ENCODE measurements around the gene CPTP. TPM values are rescaled to one million over a fixed set of nuclear protein-coding genes. Genes with fewer than 3 reads are reported as not detected.
A peak's percentile ranks its signal among the peaks of the same experiment; 100 is the strongest.

Gene CPTP
- total RNA-seq, 1 experiment from 2014 or later = 16.8 TPM

DNA sequence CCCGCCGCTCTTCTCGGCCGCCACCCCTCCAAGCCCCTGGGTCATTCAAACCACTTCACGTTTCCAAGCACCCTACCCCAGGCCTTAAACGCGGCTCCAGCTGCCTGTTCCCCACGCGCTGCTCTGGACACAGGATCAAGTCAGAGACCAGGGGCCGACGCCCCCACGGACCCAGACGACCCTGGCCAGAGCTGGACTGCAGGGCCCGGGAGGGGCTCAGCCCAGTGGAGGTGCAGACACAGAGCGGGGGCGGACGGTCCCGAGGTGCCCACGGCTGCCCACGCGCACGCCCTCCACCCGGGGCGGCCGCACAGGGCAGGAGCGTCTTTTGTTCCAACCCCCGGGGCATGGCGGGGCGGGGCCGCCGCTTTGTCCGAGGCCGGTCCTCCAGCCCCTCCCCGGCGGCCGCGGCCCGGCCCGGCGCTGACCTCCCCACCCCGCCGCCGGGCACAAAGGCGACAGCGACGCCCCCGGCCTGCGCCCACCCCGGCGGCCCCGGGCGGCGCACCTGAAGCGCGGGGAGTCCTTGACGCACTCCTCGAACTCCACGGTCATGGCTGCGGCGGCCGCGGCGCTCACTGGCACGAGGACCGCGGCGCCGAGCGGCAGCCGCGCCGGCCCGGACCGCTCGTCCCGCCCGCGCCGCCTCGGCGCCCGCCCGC, 17.2 kb upstream of the CPTP start:
- H3K4me3 Mint-ChIP-seq (ENCODE audit: unreplicated experiment) = peak overlapping the region; percentile 81
- Histone ChIP-seq H3K4me1 (peaks cover 36% of the 10 kb centered on the region), H3K36me3 (ENCODE audit: control insufficient read depth, insufficient read depth, low read length) (no peaks in the 10 kb centered on the region), H3K4me3 (ENCODE audit: low read depth, low read length) (peak overlapping the region; percentile 87), H3K27me3 (replicated peaks; ENCODE audit: control insufficient read depth, insufficient read depth, low read length) (no peaks in the 10 kb centered on the region), H3K9me3 (no peaks in the 10 kb centered on the region)
- POLR2A ChIA-PET = interaction anchor here (1.0 kb wide), 1 partner anchor 34 kb away, joined by 6 read pairs; the partner anchor contains the start of gene UBE2J2
- no peaks in the 10 kb centered on the region for H3K9me3 Mint-ChIP-seq (ENCODE audit: unreplicated experiment)
- no peaks in the 10 kb centered on the region for H3K27me3 Mint-ChIP-seq (ENCODE audit: insufficient read depth, unreplicated experiment)
- peak in 1 of 2 experiments; percentile 72 for DNase-seq
- BruUV-seq (replicated peaks) = no TSS peak
- CTCF ChIA-PET = no interaction called here
- no peak overlapping the region for H3K27ac Mint-ChIP-seq (ENCODE audit: unreplicated experiment)
- intact Hi-C loops (cut with micrococcal nuclease; ENCODE audit: unreplicated experiment) = no loop called here
- TF ChIP-seq, protein P1, sequence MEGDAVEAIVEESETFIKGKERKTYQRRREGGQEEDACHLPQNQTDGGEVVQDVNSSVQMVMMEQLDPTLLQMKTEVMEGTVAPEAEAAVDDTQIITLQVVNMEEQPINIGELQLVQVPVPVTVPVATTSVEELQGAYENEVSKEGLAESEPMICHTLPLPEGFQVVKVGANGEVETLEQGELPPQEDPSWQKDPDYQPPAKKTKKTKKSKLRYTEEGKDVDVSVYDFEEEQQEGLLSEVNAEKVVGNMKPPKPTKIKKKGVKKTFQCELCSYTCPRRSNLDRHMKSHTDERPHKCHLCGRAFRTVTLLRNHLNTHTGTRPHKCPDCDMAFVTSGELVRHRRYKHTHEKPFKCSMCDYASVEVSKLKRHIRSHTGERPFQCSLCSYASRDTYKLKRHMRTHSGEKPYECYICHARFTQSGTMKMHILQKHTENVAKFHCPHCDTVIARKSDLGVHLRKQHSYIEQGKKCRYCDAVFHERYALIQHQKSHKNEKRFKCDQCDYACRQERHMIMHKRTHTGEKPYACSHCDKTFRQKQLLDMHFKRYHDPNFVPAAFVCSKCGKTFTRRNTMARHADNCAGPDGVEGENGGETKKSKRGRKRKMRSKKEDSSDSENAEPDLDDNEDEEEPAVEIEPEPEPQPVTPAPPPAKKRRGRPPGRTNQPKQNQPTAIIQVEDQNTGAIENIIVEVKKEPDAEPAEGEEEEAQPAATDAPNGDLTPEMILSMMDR (IDR thresholded peaks at IDR 0.05; ENCODE audit: insufficient read depth in 1 of 2, low read depth in 1 of 2, low read length in 1 of 2, severe bottlenecking in 1 of 2, unreplicated experiment in 1 of 2) = no peak
- no peaks in the 10 kb centered on the region for H3K4me1 Mint-ChIP-seq (ENCODE audit: low read depth, unreplicated experiment)
- H3K36me3 Mint-ChIP-seq (ENCODE audit: insufficient read depth, unreplicated experiment) = peaks cover 17% of the 10 kb centered on the region

DNA sequence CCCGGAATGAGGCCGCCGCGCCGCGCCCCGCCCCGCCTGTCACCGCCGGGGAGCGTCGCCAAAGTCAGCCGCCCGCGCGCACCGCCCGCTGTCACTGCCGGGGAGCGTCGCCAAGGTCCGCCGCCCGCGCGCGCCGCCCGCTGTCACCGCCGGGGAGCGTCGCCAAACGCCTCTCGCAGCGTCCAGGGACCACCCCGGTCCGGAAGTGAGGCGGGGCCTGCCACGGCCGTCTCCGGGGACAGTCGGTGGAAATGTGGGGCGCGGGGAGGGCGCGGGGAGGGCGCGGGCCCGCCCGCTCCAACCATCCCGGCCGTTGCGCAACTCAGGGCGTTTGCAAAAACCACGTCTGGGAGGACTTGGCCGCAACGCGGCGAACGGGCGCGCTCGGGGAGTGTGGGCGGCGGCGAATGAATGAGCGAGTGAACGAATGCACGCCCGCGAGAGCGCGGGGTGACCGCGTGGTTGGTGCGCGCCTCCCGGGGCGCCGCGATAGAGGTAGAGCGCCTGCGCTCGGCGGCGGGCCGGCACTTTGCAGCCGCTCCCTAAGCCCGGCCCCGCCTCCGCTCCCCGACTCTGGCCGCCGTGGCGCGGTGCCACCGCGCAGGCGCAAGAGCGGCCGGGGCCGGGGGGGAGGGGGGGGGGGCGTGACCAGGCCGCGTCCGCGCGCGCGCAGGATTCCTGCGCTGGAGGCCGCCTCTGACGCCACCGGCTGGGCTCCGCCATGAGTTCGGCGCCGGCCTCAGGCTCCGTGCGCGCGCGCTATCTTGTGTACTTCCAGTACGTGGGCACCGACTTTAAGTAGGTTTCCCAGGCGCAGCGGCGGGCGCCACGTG, 16.5 kb upstream of the CPTP start, which contains the start of the genes ACAP3 and PUSL1:
Gene ACAP3 (minus strand): TSS at position 8 of the 833 bp plus-strand sequence. CDS start 115 bp downstream, outside the sequence.
Gene PUSL1 (plus strand): TSS at position 675 of the 833 bp plus-strand sequence. CDS start 47 bp downstream, at position 722.
- BruUV-seq (replicated peaks) = no TSS peak
- peak within 1 kb of the TSS; percentile 42 for H3K27ac Mint-ChIP-seq (ENCODE audit: unreplicated experiment)
- no peaks in the 10 kb centered on the region for H3K4me1 Mint-ChIP-seq (ENCODE audit: low read depth, unreplicated experiment)
- no peaks in the 10 kb centered on the region for H3K36me3 ChIP-seq (ENCODE audit: control insufficient read depth, insufficient read depth, low read length)
- ChIA-PET POLR2A (no interaction called here), CTCF (no interaction called here)
- H3K4me3 ChIP-seq (ENCODE audit: low read depth, low read length) = peak within 1 kb of the TSS; percentile 89
- H3K4me3 Mint-ChIP-seq (ENCODE audit: unreplicated experiment) = peak within 1 kb of the TSS; percentile 81
- H3K9me3 ChIP-seq = no peaks in the 10 kb centered on the region
- H3K36me3 Mint-ChIP-seq (ENCODE audit: insufficient read depth, unreplicated experiment) = peaks cover 25% of the 10 kb centered on the region
- intact Hi-C loops (cut with micrococcal nuclease; ENCODE audit: unreplicated experiment) = no loop called here
- H3K9me3 Mint-ChIP-seq (ENCODE audit: unreplicated experiment) = no peaks in the 10 kb centered on the region
- H3K4me1 ChIP-seq = peaks cover 36% of the 10 kb centered on the region
- TF ChIP-seq, protein P1 (IDR thresholded peaks at IDR 0.05; ENCODE audit: insufficient read depth in 1 of 2, low read depth in 1 of 2, low read length in 1 of 2, severe bottlenecking in 1 of 2, unreplicated experiment in 1 of 2) = no peak
- no peaks in the 10 kb centered on the region for H3K27me3 Mint-ChIP-seq (ENCODE audit: insufficient read depth, unreplicated experiment)
- DNase-seq = peak; percentile 86 to 89
- H3K27me3 ChIP-seq (replicated peaks; ENCODE audit: control insufficient read depth, insufficient read depth, low read length) = no peaks in the 10 kb centered on the region

DNA sequence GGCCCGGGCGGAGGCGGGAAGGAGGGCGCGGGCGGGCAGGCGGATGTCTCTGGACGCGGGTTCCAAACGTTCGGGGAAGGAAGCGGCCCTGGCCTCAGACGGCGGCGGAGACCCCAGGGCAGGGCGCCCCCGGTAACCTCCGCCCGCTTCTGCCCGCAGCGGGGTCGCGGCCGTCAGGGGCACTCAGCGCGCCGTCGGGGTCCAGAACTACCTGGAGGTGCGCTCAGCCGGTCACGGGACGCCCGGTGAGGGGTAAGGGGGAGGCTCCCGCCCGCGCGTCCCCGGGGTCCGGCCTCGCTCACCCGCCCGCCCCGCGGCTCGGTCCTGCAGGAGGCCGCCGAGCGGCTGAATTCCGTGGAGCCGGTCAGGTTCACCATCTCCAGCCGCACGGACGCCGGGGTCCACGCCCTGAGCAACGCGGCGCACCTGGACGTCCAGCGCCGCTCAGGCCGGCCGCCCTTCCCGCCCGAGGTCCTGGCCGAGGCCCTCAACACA, 15.8 kb upstream of the CPTP start:
- peak overlapping the region; percentile 89 for H3K4me3 ChIP-seq (ENCODE audit: low read depth, low read length)
- TF ChIP-seq, protein P1 (IDR thresholded peaks at IDR 0.05; ENCODE audit: insufficient read depth in 1 of 2, low read depth in 1 of 2, low read length in 1 of 2, severe bottlenecking in 1 of 2, unreplicated experiment in 1 of 2) = no peak
- H3K27me3 ChIP-seq (replicated peaks; ENCODE audit: control insufficient read depth, insufficient read depth, low read length) = no peaks in the 10 kb centered on the region
- TSS peak; percentile 46 for BruUV-seq (replicated peaks)
- peak in 1 of 2 experiments; percentile 44 for DNase-seq
- no peaks in the 10 kb centered on the region for H3K9me3 ChIP-seq
- H3K4me1 ChIP-seq = peaks cover 36% of the 10 kb centered on the region
- no peak overlapping the region for H3K27ac Mint-ChIP-seq (ENCODE audit: unreplicated experiment)
- H3K36me3 Mint-ChIP-seq (ENCODE audit: insufficient read depth, unreplicated experiment) = peaks cover 32% of the 10 kb centered on the region
- intact Hi-C loops (cut with micrococcal nuclease; ENCODE audit: unreplicated experiment) = no loop called here
- POLR2A ChIA-PET = no interaction called here
- no peaks in the 10 kb centered on the region for H3K9me3 Mint-ChIP-seq (ENCODE audit: unreplicated experiment)
- no peaks in the 10 kb centered on the region for H3K36me3 ChIP-seq (ENCODE audit: control insufficient read depth, insufficient read depth, low read length)
- no peaks in the 10 kb centered on the region for H3K27me3 Mint-ChIP-seq (ENCODE audit: insufficient read depth, unreplicated experiment)
- peak overlapping the region; percentile 81 for H3K4me3 Mint-ChIP-seq (ENCODE audit: unreplicated experiment)
- CTCF ChIA-PET = no interaction called here
- no peaks in the 10 kb centered on the region for H3K4me1 Mint-ChIP-seq (ENCODE audit: low read depth, unreplicated experiment)
